GM12801 (cell line): Measurements from ENCODE around the gene STPG1.

ENCODE experiments used
- TF ChIP-seq, protein P1 (sequence below): IDR thresholded peaks from one replicate; pipeline ENCODE4 v1.5.1; 2011; ENCODE audit warnings: control low read depth; ENCODE audit not compliant: insufficient read length; ENCODE audit errors: extremely low read depth

The STPG1 gene

DNA sequence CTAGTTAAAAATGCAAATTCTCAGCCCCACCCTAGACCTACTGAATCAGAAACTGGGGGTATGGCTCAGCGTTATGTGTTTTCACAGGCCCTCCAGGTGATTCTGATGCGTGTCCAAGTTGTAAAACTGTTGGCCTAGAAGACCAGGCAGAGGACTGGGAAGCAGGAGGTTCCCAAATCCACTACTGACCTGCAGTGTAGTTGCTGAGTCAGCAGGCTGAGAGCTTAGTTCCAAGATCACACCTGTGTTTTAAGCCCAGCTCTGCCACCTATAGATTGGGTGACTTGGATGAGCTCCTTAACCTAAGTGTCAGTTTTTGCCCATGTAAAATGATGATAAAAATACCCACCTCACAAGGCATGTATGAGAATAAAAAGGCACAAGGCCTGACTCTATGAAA is 90.3 kb downstream of the STPG1 start:
- TF ChIP-seq, protein P1, sequence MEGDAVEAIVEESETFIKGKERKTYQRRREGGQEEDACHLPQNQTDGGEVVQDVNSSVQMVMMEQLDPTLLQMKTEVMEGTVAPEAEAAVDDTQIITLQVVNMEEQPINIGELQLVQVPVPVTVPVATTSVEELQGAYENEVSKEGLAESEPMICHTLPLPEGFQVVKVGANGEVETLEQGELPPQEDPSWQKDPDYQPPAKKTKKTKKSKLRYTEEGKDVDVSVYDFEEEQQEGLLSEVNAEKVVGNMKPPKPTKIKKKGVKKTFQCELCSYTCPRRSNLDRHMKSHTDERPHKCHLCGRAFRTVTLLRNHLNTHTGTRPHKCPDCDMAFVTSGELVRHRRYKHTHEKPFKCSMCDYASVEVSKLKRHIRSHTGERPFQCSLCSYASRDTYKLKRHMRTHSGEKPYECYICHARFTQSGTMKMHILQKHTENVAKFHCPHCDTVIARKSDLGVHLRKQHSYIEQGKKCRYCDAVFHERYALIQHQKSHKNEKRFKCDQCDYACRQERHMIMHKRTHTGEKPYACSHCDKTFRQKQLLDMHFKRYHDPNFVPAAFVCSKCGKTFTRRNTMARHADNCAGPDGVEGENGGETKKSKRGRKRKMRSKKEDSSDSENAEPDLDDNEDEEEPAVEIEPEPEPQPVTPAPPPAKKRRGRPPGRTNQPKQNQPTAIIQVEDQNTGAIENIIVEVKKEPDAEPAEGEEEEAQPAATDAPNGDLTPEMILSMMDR = no peak

DNA sequence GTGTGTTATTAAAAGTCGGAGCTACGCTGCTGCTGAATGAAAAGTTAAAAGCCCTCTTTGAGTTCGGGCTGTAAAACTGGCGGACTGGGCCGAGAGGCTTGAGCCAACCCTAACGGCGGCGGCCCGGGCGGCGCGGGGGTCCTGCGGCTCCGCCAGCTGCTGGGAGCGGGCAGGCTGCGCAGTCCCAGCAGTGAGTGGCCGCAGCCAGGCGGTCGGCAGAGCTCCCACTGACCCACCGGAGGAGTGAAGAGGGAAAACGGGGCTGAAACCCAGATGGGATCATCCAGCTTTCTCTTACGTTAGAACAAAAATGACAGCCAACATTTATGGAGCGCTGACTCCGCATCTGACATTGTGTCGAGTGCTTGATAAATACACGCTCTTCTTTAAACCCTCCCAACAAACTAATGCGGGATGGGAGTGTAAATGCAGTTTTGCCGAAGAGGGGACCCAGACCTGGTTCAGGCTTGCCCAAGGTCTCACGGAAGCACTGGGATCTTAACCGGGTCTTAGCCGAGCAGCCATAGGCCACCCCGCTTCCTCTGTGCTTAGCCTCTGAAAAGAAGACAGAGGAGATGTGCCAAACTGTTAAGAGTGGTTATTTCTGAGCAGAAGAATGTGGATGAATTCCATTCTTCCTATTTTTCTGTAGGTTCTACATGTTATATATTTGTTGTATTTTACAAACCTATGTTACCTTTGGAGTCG is 91.0 kb downstream of the STPG1 start:
- TF ChIP-seq, protein P1 = no peak

DNA sequence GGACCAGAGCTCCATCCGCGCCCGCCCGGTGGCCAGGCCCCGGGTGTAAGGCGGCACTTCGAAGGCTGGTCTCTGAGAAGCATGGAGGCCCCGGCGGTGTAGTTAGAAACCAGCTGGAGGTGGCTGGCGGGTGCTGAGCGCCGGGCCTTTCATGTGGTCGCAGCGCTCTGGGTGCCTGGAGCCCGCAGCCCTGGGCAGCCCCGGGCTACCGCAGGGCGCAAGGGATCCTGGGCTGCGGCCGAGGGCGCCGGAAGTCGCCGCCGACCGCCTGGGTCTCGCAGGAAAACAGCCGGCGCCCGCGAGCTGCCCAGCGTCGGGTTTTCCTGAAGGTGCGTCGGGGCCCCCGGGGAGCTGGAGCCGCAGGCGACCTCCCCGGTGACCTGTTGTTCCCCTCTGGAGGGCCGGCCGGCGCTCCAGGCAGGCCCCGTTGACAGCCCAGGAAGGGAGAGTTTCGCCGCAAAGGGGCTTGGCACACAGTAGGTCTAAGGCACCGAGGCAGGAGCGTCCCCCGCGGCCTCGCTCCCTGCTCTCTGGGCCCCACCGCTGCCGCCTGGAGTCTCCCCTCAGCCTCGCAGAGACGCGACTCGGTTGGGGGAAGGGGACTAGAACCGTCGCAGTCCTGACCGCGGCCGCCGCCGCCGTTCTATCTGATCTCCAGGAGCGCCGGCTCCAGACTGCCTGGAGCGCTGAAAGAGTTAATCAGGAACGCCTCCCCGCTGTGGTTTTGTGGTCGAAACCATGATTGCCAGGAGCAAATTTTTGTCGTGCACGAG is 91.7 kb downstream of the STPG1 start:
- TF ChIP-seq, protein P1 = no peak

DNA sequence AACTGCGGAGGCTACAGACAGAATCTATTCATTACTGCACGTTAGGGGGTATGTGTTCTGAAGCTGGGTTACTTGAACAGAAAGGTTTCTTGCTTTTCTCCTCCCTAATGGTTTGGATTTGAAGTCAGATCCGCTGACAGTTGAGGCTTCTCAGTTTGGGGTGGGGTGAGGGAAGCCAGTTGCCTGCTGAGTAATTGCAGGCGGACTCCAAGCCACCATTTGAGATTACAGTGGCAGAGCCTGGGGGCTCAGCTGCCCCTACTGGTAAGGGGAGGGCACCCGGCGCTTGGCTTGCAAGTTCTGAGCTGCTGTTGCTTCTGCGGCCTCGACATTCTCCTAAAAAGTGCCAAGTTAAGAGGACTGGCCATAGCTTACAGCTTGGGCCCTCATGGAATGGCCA is 92.5 kb downstream of the STPG1 start:
- TF ChIP-seq, protein P1 = no peak

DNA sequence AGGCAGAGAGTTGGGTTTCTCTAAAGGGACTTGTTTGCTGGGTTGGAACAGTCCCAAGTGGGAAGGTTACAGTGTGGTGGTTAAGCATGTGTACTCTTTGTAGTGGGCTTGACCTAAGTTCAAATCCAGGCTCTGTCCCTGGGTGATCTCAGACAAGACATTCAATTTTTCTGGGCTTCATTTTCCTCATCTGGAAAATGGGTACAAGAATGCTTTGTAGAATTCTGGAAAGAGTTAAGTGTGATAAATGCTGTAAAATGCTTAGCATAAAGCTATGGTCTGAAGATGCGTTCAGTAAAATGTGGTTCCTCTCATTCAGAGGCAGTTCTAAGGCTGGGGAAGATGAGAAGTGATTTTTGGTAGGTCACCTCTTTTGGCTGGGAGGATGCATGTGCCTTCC is 93.6 kb downstream of the STPG1 start:
- TF ChIP-seq, protein P1 = no peak

DNA sequence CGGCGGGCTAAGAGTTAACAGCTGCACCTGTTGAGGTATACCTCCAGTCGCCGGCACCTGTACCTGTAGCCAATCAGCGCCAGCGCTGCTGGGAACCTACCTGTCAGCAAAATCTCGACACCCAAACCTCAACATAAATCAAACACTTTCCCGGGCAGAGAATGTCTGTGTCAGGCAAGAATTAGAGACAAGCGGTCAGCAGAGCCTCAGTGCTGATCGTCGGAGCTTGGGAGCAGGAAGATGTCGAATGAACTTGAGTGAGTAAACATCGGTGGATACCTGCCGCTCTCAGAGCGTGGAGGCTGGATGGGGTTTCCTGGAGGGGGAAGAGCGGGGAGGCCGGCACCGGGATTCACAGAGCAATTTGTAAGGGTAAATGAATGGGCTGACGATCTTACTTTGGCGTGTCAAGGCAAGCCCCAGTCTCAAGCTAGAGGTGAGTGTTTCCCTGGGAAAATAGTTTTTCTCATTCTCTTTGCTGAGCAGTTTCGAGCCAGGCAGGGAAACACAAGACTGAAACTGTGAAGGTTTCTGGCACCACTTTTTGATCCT is 94.2 kb downstream of the STPG1 start, which contains the start of gene GRHL3:
Gene GRHL3 (plus strand): TSS at position 46 of the 552 bp plus-strand sequence. CDS start 195 bp downstream, at position 241.
- TF ChIP-seq, protein P1 = no peak

DNA sequence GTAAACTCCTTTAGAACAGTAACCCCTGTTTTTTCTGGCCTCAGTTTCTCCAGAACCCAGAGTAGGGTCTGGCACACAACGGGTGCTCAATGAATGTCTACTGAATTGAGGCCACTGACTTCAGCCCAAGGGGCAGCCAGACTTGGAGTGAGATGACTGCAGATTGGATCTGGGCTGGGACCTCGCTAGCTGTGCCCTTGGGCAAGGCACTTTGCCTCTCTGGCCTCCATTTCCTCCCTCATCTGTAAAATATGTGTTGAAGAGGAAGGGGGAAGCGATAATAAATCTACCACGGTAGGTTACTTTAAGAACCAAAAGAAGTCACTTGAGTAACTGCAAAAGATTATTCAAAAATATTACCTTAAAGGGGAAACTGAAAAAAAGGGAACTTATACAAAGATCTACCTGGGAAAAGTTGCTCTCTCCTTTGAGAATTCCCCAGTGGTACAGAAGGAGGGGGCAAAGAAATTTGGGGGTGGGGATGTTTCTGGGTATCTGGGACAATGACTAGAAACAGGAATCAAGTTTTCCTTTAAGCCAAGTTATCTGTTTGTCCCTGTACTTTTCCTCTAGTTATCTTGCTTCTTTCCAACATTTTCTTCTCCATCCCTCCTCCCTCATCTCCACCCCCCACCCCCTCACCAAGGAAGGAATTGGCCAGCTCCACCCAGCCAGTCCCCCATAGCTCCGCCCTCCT is 94.8 kb downstream of the STPG1 start:
- TF ChIP-seq, protein P1 = no peak
